HepG2 (cell line): ENCODE measurements around the gene SMARCB1. TPM values are rescaled to one million over a fixed set of nuclear protein-coding genes. Genes with fewer than 3 reads are reported as not detected.

Source experiments
- ATAC-seq: fragments of 200-7000 bp; cut with Tn5 transposase; 3 replicates; pipeline ENCODE4 v1.9.1; 2020; ENCODE audit warnings: mild to moderate bottlenecking, moderate library complexity
- BruUV-seq: library from RNA; stranded (reverse); fragments of 400-500 nt; replicated peaks from 2 replicates; lab custom pipeline; 2021; lab: Mats Ljungman, UMichigan
- CTCF ChIA-PET: fragments of 300-600 bp; formaldehyde crosslinking; extraction: SDS; loops from one replicate; lab custom pipeline; 2021; ENCODE audit warnings: low total read pairs, inconsistent platforms, low intra/inter-chr PET ratio; lab: Yijun Ruan, JAX
- POLR2A ChIA-PET: fragments of 350-600 bp; sonication (Branson Sonifier 250); formaldehyde crosslinking; loops from one replicate; lab custom pipeline; 2020; ENCODE audit warnings: antibody characterized with exemption, inconsistent platforms; lab: Yijun Ruan, JAX
- DNase-seq: peaks from one replicate; pipeline ENCODE4 v3.0.0-alpha.2; 2015; ENCODE audit warnings: low spot score
- FAIRE-seq: peaks from 3 replicates; lab custom pipeline; 2011; peaks lifted over from hg19 to GRCh38; lab: Jason Lieb, UNC
- H2AFZ ChIP-seq: one replicate; pipeline ENCODE4 v1.6.1; 2011; ENCODE audit warnings: low read length, inconsistent platforms
- H3K27ac ChIP-seq: fragments of 300-600 bp; 3 replicates; pipeline ENCODE4 v1.8.0; 2011; ENCODE audit warnings: mixed run types, mild to moderate bottlenecking, mixed read lengths, low read length, inconsistent platforms; ENCODE audit not compliant: insufficient read depth; ENCODE audit errors: extremely low read length
- H3K27me3 ChIP-seq, 2 experiments: fragments of 200-600 bp in 1 of 2; 2 replicates in 1 of 2; 3 replicates in 1 of 2; pipeline versions ENCODE4 v1.6.0 to v1.8.0; 2011; ENCODE audit warnings: low read length in 2 of 2, mild to moderate bottlenecking in 2 of 2, moderate library complexity in 2 of 2, inconsistent platforms in 1 of 2; ENCODE audit not compliant: insufficient read depth in 2 of 2, control insufficient read depth in 1 of 2
- H3K36me3 ChIP-seq, 2 experiments: fragments of 200-600 bp in 1 of 2; replicated peaks in 1 of 2; 2 replicates in 1 of 2; 3 replicates in 1 of 2; pipeline versions ENCODE4 v1.5.1 to v1.8.0; 2011; ENCODE audit warnings: low read length in 2 of 2, inconsistent platforms in 1 of 2; ENCODE audit not compliant: insufficient read depth in 2 of 2, control insufficient read depth in 1 of 2
- H3K4me1 ChIP-seq: 2 replicates; pipeline ENCODE4 v1.5.1; 2012; ENCODE audit warnings: low read length, inconsistent platforms; ENCODE audit not compliant: insufficient read depth
- H3K4me2 ChIP-seq: 2 replicates; pipeline ENCODE4 v1.6.0; 2011; ENCODE audit warnings: low read depth, low read length, inconsistent platforms
- H3K4me3 ChIP-seq, 3 experiments: fragments of 200-600 bp in 1 of 3; sonication (generic), shearing (Covaris generic) in 1 of 3; replicated peaks in 1 of 3; 2 replicates each; pipeline ENCODE4 v1.5.1; 2011 to 2016; ENCODE audit warnings: low read length in 3 of 3, inconsistent platforms in 2 of 3, low read depth in 2 of 3, mild to moderate bottlenecking in 2 of 3, control low read depth in 1 of 3, mixed read lengths in 1 of 3; ENCODE audit not compliant: insufficient read depth in 1 of 3
- H3K79me2 ChIP-seq: one replicate; pipeline ENCODE4 v1.6.1; 2011; ENCODE audit warnings: low read length, inconsistent platforms; ENCODE audit not compliant: insufficient read depth
- H3K9ac ChIP-seq: 2 replicates; pipeline ENCODE4 v1.6.0; 2011; ENCODE audit warnings: mild to moderate bottlenecking, low read depth, low read length, inconsistent platforms; ENCODE audit not compliant: insufficient read depth
- H3K9me3 ChIP-seq: 2 replicates; pipeline ENCODE4 v1.5.1; 2012; ENCODE audit warnings: mild to moderate bottlenecking, low read length
- H4K20me1 ChIP-seq: 2 replicates; pipeline ENCODE4 v1.6.0; 2011; ENCODE audit warnings: inconsistent platforms, mild to moderate bottlenecking, low read length, moderate library complexity; ENCODE audit not compliant: insufficient read depth
- SIX4 ChIP-seq: sonication (generic); formaldehyde crosslinking; IDR thresholded peaks from 2 replicates; pipeline ENCODE4 v1.4.0; 2020; ENCODE audit warnings: missing genetic modification reagents
- TAF15 ChIP-seq: fragments of 200-400 bp; formaldehyde crosslinking; IDR thresholded peaks from one replicate; pipeline ENCODE4 v1.6.1; 2018; ENCODE audit warnings: mild to moderate bottlenecking, low read depth, low read length; ENCODE audit not compliant: poor library complexity, severe bottlenecking
- ZNF484 ChIP-seq: sonication (generic); formaldehyde crosslinking; IDR thresholded peaks from 2 replicates; pipeline ENCODE4 v1.5.1; 2020; ENCODE audit warnings: mild to moderate bottlenecking, low read depth, missing genetic modification reagents, borderline replicate concordance
- ZSCAN25 ChIP-seq: sonication (generic); formaldehyde crosslinking; IDR thresholded peaks from 2 replicates; pipeline ENCODE4 v1.8.0; 2022; ENCODE audit warnings: mild to moderate bottlenecking, missing genetic modification reagents
- WGBS: methylation state at CpG from one replicate; pipeline ENCODE4 v1.1.6; 2017; ENCODE audit warnings: low lambda C conversion rate; 5-methylcytosine and 5-hydroxymethylcytosine counted together
- in situ Hi-C: cut with HindIII; loops from 2 replicates; pipeline ENCODE4 v1.10.0; 2017; ENCODE audit warnings: low pct_unique_long_range_greater_than_20kb; ENCODE audit not compliant: extremely low pct_ligation_motif_present
- intact Hi-C: fragments of 100-400 bp; cut with micrococcal nuclease; formaldehyde crosslinking; loops from one replicate; pipeline ENCODE4 v1.10.0; 2022; ENCODE audit not compliant: unreplicated experiment
- polyA plus RNA-seq, 8 experiments: library from polyadenylated mRNA; depleted of rRNA in 3 of 8; stranded (reverse) in 7 of 8; unstranded in 1 of 8; fragments of >200 nt; fragmentation: Illumina TruSeq in 4 of 8; extraction: Trizol in 4 of 8; gene quantifications; 2 replicates each; pipeline versions ENCODE4 v1.2.1 to v1.2.3, GENCODE V29; 2011 to 2016; ENCODE audit warnings: low read depth in 4 of 8, missing spikeins in 1 of 8, mixed read lengths in 1 of 8; ENCODE audit not compliant: insufficient read depth in 1 of 8
- total RNA-seq, 5 experiments: library from RNA; depleted of rRNA; stranded (reverse); fragments of >200 nt; fragmentation: Illumina TruSeq; extraction: Trizol; gene quantifications; 2 replicates each; pipeline ENCODE4 v1.2.3, GENCODE V29; 2016; ENCODE audit warnings: low read depth in 1 of 5
- TF ChIP-seq, protein P1 (sequence below): conservative IDR thresholded peaks from 2 replicates; pipeline ENCODE4 v1.6.1; 2018; ENCODE audit warnings: missing genetic modification reagents
- TF ChIP-seq, protein P2 (sequence below): sonication (generic); formaldehyde crosslinking; IDR thresholded peaks from 2 replicates; pipeline ENCODE4 v1.4.0; 2020; ENCODE audit warnings: missing genetic modification reagents
- TF ChIP-seq, protein P3 (sequence below): sonication (generic); formaldehyde crosslinking; IDR thresholded peaks from 2 replicates; pipeline ENCODE4 v1.5.0; 2020; ENCODE audit warnings: mild to moderate bottlenecking, low read depth, missing genetic modification reagents, borderline replicate concordance
- TF ChIP-seq, protein P4 (sequence below): sonication (generic); formaldehyde crosslinking; IDR thresholded peaks from 2 replicates; pipeline ENCODE4 v1.9.0; 2021; ENCODE audit warnings: missing genetic modification reagents, borderline replicate concordance

SMARCB1 gene
- total and polyA plus RNA-seq, 2 of the 13 experiments (the other 11 are each of a cell fraction or from before 2014, with no cell fraction given), result 74.0 to 166 TPM

DNA sequence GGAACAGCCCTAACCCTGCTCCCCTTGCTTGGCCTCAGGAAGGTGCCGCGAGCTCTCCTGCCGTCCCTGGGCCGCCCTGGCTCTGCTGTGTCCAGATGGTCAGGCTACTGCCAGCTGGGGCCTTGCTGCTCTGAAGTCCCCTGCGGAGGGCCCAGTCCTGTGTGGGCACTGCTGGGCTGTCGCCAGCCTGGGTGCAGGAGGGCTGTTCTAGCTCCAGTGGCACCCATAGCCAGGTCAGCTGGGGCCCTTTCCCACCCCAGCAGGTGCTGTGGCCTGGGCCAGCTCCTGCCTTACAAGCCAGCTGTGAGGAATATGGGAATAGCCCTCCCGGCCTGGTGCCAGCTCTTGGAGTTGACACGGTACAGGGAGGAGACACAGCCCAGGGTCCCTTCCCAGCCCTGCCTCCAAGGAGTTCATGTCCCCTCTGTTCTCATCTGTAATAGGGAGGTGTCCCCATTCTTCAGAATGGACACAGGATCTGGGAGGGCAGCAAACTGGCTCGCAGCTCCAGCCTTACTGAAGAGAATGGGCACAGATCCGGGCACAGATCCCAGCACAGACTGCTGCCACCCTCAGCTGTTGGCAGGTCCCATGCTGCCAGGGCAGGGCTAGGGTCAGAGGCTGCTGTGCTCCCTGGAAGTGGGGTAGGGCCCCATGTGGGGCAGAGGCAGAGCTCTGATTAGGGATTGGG, 48.2 kb downstream of the SMARCB1 start:
- no peaks in the 10 kb centered on the region for H4K20me1 ChIP-seq
- FAIRE-seq, result no peak
- H3K79me2 ChIP-seq, result no peaks in the 10 kb centered on the region
- in situ Hi-C loops (loop anchor here (25.0 kb wide), 1 partner anchor 223 kb away; no protein-coding TSS in a partner anchor), intact Hi-C loops (no loop called here)
- H3K4me2 ChIP-seq, result no peak overlapping the region
- H3K9ac ChIP-seq, result no peak overlapping the region
- H3K36me3 ChIP-seq, result peaks cover 29 to 56% of the 10 kb centered on the region in 2 experiments; a peak in 4 of 5 replicates
- no peak overlapping the region for H3K27ac ChIP-seq
- no peak overlapping the region for H2AFZ ChIP-seq
- BruUV-seq, result no TSS peak
- H3K4me1 ChIP-seq, result no peaks in the 10 kb centered on the region
- POLR2A ChIA-PET, result interaction anchor here (1.4 kb wide), 1 partner anchor 23 kb away, joined by 6 read pairs; the partner anchor contains the start of gene SLC2A11
- CTCF ChIA-PET, result no interaction called here
- TF ChIP-seq ZSCAN25 (CRISPR knock-in tag) (no peak), ZNF484 (CRISPR knock-in tag) (no peak), SIX4 (CRISPR knock-in tag) (no peak), TAF15 (no peak)
- TF ChIP-seq, protein P1, sequence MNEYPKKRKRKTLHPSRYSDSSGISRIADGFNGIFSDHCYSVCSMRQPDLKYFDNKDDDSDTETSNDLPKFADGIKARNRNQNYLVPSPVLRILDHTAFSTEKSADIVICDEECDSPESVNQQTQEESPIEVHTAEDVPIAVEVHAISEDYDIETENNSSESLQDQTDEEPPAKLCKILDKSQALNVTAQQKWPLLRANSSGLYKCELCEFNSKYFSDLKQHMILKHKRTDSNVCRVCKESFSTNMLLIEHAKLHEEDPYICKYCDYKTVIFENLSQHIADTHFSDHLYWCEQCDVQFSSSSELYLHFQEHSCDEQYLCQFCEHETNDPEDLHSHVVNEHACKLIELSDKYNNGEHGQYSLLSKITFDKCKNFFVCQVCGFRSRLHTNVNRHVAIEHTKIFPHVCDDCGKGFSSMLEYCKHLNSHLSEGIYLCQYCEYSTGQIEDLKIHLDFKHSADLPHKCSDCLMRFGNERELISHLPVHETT (CRISPR knock-in tag), result no peak
- TF ChIP-seq, protein P2, sequence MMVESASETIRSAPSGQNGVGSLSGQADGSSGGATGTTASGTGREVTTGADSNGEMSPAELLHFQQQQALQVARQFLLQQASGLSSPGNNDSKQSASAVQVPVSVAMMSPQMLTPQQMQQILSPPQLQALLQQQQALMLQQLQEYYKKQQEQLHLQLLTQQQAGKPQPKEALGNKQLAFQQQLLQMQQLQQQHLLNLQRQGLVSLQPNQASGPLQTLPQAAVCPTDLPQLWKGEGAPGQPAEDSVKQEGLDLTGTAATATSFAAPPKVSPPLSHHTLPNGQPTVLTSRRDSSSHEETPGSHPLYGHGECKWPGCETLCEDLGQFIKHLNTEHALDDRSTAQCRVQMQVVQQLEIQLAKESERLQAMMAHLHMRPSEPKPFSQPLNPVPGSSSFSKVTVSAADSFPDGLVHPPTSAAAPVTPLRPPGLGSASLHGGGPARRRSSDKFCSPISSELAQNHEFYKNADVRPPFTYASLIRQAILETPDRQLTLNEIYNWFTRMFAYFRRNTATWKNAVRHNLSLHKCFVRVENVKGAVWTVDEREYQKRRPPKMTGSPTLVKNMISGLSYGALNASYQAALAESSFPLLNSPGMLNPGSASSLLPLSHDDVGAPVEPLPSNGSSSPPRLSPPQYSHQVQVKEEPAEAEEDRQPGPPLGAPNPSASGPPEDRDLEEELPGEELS (CRISPR knock-in tag), result no peak
- TF ChIP-seq, protein P3, sequence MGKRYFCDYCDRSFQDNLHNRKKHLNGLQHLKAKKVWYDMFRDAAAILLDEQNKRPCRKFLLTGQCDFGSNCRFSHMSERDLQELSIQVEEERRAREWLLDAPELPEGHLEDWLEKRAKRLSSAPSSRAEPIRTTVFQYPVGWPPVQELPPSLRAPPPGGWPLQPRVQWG (CRISPR knock-in tag), result no peak
- TF ChIP-seq, protein P4, sequence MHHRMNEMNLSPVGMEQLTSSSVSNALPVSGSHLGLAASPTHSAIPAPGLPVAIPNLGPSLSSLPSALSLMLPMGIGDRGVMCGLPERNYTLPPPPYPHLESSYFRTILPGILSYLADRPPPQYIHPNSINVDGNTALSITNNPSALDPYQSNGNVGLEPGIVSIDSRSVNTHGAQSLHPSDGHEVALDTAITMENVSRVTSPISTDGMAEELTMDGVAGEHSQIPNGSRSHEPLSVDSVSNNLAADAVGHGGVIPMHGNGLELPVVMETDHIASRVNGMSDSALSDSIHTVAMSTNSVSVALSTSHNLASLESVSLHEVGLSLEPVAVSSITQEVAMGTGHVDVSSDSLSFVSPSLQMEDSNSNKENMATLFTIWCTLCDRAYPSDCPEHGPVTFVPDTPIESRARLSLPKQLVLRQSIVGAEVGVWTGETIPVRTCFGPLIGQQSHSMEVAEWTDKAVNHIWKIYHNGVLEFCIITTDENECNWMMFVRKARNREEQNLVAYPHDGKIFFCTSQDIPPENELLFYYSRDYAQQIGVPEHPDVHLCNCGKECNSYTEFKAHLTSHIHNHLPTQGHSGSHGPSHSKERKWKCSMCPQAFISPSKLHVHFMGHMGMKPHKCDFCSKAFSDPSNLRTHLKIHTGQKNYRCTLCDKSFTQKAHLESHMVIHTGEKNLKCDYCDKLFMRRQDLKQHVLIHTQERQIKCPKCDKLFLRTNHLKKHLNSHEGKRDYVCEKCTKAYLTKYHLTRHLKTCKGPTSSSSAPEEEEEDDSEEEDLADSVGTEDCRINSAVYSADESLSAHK (CRISPR knock-in tag), result no peak
- TF ChIP-seq, all 625 proteins: peak for 0
- Histone ChIP-seq H3K9me3 (no peaks in the 10 kb centered on the region), H3K4me3 (no peak overlapping the region), H3K27me3 (no peaks in the 10 kb centered on the region)
- DNase-seq, result no peak
- no peak for ATAC-seq
- WGBS, result 100% methylated on average over 1 of the region's 10 CpGs
